SK-N-SH treated with all-trans-retinoic acid at 6 μM for 48 hours (cell line): ENCODE measurements around the gene VPS13C.

ENCODE experiments used
- ATAC-seq: fragments of 200-7000 bp; cut with Tn5 transposase; 3 replicates; pipeline ENCODE4 v1.9.1; 2020; ENCODE audit warnings: mild to moderate bottlenecking, moderate library complexity
- ARNTL ChIP-seq: fragments of 450-650 bp; formaldehyde crosslinking; IDR thresholded peaks from 2 replicates; pipeline ENCODE4 v1.5.0; 2020; ENCODE audit warnings: low read depth, mild to moderate bottlenecking, moderate library complexity, borderline replicate concordance
- BACH2 ChIP-seq: fragments of 250-450 bp; sonication (Bioruptor Pico); IDR thresholded peaks from 2 replicates; pipeline ENCODE4 v1.9.0; 2021; ENCODE audit warnings: mild to moderate bottlenecking, borderline replicate concordance
- ESRRG ChIP-seq: fragments of 250-450 bp; sonication (Bioruptor Pico); IDR thresholded peaks from 2 replicates; pipeline ENCODE4 v1.6.1; 2021; ENCODE audit warnings: mild to moderate bottlenecking
- GLIS3 ChIP-seq: fragments of 250-450 bp; sonication (Bioruptor Pico); IDR thresholded peaks from 2 replicates; pipeline ENCODE4 v1.5.0; 2020; ENCODE audit warnings: mild to moderate bottlenecking, moderate library complexity
- ISL1 ChIP-seq: fragments of 250-450 bp; sonication (Bioruptor Pico); IDR thresholded peaks from 2 replicates; pipeline ENCODE4 v2.1.2; 2022; ENCODE audit warnings: mild to moderate bottlenecking, moderate library complexity
- PPARA ChIP-seq: fragments of 250-450 bp; sonication (Bioruptor Pico); IDR thresholded peaks from 2 replicates; pipeline ENCODE4 v1.5.0; 2020; ENCODE audit warnings: mild to moderate bottlenecking, borderline replicate concordance
- RARB ChIP-seq: fragments of 250-450 bp; sonication (Bioruptor Pico); IDR thresholded peaks from 2 replicates; pipeline ENCODE4 v1.8.0; 2021; ENCODE audit warnings: mild to moderate bottlenecking, moderate library complexity
- SNAI2 ChIP-seq: fragments of 250-450 bp; sonication (Bioruptor Pico); IDR thresholded peaks from 2 replicates; pipeline ENCODE4 v1.5.0; 2020; ENCODE audit warnings: mild to moderate bottlenecking, moderate library complexity
- TCF4 ChIP-seq: fragments of 250-450 bp; sonication (Bioruptor Pico); IDR thresholded peaks from 2 replicates; pipeline ENCODE4 v1.8.0; 2021; ENCODE audit warnings: mild to moderate bottlenecking, moderate library complexity, borderline replicate concordance
- TOX ChIP-seq: fragments of 250-450 bp; sonication (Bioruptor Pico); IDR thresholded peaks from 2 replicates; pipeline ENCODE4 v1.8.0; 2021; ENCODE audit warnings: mild to moderate bottlenecking, moderate library complexity, borderline replicate concordance
- ZC3H10 ChIP-seq: fragments of 250-450 bp; sonication (Bioruptor Pico); IDR thresholded peaks from 2 replicates; pipeline ENCODE4 v1.5.1; 2021; ENCODE audit warnings: mild to moderate bottlenecking, moderate library complexity
- ZFP3 ChIP-seq: fragments of 250-450 bp; sonication (Bioruptor Pico); IDR thresholded peaks from 2 replicates; pipeline ENCODE4 v1.5.0; 2020; ENCODE audit warnings: mild to moderate bottlenecking, moderate library complexity
- ZFP30 ChIP-seq: fragments of 450-650 bp; formaldehyde crosslinking; IDR thresholded peaks from 2 replicates; pipeline ENCODE4 v1.5.0; 2022; ENCODE audit warnings: mild to moderate bottlenecking, moderate library complexity
- ZNF565 ChIP-seq: fragments of 450-650 bp; formaldehyde crosslinking; conservative IDR thresholded peaks from 2 replicates; pipeline ENCODE4 v1.5.0; 2020; ENCODE audit warnings: low read depth, mild to moderate bottlenecking, moderate library complexity
- ZNF70 ChIP-seq: fragments of 450-650 bp; formaldehyde crosslinking; IDR thresholded peaks from 2 replicates; pipeline ENCODE4 v1.5.0; 2020; ENCODE audit warnings: mild to moderate bottlenecking, moderate library complexity
- TF ChIP-seq, protein P1 (sequence below): fragments of 250-450 bp; sonication (Bioruptor Pico); IDR thresholded peaks from 2 replicates; pipeline ENCODE4 v1.8.0; 2021; ENCODE audit warnings: low read depth, mild to moderate bottlenecking, moderate library complexity, borderline replicate concordance
- TF ChIP-seq, protein P2 (sequence below): fragments of 250-450 bp; sonication (Bioruptor Pico); IDR thresholded peaks from 2 replicates; pipeline ENCODE4 v1.8.0; 2020; ENCODE audit warnings: mild to moderate bottlenecking, moderate library complexity, borderline replicate concordance
- TF ChIP-seq, protein P3 (sequence below): fragments of 250-450 bp; sonication (Bioruptor Pico); IDR thresholded peaks from 2 replicates; pipeline ENCODE4 v1.5.0; 2020; ENCODE audit warnings: mild to moderate bottlenecking, moderate library complexity
- TF ChIP-seq, protein P4 (sequence below): fragments of 250-450 bp; sonication (Bioruptor Pico); IDR thresholded peaks from 2 replicates; pipeline ENCODE4 v1.5.1; 2021; ENCODE audit warnings: mild to moderate bottlenecking, moderate library complexity
- TF ChIP-seq, protein P5 (sequence below): fragments of 250-450 bp; sonication (Bioruptor Pico); IDR thresholded peaks from 2 replicates; pipeline ENCODE4 v1.5.1; 2020; ENCODE audit warnings: low read depth, mild to moderate bottlenecking, moderate library complexity

The VPS13C gene

DNA sequence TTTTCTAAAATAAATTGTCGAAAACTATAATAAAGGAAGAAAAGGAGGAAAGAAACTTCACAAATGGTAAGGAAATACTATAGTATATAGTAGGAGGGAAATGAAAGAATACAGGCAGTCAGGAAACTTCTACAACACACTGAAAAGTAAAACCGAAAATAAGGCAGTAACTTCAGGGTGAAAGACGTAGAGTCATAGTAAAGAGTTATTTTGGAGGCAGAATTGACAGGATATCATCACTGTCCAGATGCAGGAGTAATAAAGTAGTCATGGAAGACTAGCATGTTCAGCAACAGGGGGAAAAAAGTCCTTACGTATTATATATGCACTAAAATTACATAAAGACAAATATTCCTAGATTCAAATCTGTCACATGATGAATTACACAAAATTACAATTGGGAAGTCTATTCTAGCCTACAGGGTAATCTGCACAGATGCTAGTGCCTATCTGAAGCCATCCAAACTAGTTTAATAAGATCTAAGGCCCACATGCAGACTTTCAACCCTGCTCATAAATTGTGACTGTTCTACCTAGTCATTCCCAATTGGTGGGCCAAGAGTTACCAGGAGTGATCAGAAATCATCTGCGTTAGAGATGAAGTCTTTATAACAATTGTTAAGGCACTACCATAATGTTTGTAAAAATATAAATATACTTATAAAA is 14.0 kb downstream of the VPS13C start:
- TF ChIP-seq ZC3H10 (CRISPR knock-in tag) (no peak), ISL1 (no peak), SNAI2 (CRISPR knock-in tag) (no peak), PPARA (no peak), TCF4 (no peak), RARB (CRISPR knock-in tag) (no peak), GLIS3 (no peak), ZFP3 (CRISPR knock-in tag) (no peak), ZNF565 (CRISPR knock-in tag) (no peak), ESRRG (CRISPR knock-in tag) (no peak), ZNF70 (no peak), ZFP30 (CRISPR knock-in tag) (no peak)
- TF ChIP-seq, protein P1, sequence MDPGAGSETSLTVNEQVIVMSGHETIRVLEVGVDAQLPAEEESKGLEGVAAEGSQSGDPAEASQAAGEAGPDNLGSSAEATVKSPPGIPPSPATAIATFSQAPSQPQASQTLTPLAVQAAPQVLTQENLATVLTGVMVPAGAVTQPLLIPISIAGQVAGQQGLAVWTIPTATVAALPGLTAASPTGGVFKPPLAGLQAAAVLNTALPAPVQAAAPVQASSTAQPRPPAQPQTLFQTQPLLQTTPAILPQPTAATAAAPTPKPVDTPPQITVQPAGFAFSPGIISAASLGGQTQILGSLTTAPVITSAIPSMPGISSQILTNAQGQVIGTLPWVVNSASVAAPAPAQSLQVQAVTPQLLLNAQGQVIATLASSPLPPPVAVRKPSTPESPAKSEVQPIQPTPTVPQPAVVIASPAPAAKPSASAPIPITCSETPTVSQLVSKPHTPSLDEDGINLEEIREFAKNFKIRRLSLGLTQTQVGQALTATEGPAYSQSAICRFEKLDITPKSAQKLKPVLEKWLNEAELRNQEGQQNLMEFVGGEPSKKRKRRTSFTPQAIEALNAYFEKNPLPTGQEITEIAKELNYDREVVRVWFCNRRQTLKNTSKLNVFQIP, result no peak
- TF ChIP-seq, protein P2, sequence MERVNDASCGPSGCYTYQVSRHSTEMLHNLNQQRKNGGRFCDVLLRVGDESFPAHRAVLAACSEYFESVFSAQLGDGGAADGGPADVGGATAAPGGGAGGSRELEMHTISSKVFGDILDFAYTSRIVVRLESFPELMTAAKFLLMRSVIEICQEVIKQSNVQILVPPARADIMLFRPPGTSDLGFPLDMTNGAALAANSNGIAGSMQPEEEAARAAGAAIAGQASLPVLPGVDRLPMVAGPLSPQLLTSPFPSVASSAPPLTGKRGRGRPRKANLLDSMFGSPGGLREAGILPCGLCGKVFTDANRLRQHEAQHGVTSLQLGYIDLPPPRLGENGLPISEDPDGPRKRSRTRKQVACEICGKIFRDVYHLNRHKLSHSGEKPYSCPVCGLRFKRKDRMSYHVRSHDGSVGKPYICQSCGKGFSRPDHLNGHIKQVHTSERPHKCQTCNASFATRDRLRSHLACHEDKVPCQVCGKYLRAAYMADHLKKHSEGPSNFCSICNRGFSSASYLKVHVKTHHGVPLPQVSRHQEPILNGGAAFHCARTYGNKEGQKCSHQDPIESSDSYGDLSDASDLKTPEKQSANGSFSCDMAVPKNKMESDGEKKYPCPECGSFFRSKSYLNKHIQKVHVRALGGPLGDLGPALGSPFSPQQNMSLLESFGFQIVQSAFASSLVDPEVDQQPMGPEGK (CRISPR knock-in tag), result no peak
- TF ChIP-seq, protein P3, sequence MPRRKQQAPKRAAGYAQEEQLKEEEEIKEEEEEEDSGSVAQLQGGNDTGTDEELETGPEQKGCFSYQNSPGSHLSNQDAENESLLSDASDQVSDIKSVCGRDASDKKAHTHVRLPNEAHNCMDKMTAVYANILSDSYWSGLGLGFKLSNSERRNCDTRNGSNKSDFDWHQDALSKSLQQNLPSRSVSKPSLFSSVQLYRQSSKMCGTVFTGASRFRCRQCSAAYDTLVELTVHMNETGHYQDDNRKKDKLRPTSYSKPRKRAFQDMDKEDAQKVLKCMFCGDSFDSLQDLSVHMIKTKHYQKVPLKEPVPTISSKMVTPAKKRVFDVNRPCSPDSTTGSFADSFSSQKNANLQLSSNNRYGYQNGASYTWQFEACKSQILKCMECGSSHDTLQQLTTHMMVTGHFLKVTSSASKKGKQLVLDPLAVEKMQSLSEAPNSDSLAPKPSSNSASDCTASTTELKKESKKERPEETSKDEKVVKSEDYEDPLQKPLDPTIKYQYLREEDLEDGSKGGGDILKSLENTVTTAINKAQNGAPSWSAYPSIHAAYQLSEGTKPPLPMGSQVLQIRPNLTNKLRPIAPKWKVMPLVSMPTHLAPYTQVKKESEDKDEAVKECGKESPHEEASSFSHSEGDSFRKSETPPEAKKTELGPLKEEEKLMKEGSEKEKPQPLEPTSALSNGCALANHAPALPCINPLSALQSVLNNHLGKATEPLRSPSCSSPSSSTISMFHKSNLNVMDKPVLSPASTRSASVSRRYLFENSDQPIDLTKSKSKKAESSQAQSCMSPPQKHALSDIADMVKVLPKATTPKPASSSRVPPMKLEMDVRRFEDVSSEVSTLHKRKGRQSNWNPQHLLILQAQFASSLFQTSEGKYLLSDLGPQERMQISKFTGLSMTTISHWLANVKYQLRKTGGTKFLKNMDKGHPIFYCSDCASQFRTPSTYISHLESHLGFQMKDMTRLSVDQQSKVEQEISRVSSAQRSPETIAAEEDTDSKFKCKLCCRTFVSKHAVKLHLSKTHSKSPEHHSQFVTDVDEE (CRISPR knock-in tag), result no peak
- TF ChIP-seq, protein P4, sequence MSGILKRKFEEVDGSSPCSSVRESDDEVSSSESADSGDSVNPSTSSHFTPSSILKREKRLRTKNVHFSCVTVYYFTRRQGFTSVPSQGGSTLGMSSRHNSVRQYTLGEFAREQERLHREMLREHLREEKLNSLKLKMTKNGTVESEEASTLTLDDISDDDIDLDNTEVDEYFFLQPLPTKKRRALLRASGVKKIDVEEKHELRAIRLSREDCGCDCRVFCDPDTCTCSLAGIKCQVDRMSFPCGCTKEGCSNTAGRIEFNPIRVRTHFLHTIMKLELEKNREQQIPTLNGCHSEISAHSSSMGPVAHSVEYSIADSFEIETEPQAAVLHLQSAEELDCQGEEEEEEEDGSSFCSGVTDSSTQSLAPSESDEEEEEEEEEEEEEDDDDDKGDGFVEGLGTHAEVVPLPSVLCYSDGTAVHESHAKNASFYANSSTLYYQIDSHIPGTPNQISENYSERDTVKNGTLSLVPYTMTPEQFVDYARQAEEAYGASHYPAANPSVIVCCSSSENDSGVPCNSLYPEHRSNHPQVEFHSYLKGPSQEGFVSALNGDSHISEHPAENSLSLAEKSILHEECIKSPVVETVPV, result no peak
- TF ChIP-seq, all 23 proteins: peak for 0
- ATAC-seq, result no peak

DNA sequence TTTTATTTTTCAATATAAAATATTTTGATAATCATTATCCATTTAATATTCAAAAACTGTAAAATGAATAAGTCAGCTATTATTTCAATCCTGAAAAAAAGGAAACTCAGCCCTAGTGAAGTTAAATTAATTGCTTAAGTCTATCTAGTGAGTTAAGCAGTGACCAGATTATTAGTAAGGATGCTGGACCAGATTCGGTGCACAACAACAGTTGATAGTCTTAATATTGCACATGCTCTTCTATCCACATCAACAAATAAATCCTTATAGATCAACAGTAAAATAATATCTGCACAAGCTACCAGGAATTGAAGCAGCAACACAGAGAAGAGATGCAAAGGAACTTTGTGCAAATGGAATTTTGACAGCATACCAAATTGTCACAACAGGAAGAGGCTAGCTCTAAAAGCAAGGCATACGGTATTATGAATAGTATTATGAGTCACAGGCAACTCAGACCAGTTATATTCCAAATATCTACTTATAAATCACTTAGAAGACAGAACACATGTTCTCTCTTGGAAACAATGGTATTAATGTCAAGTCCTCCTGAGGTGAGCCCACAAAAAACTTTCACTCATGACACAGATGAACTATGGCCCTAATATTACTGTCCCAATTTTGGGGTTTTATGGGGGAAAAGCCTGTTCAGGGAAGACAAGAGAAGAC is 24.9 kb downstream of the VPS13C start:
- TF ChIP-seq TOX (CRISPR knock-in tag) (no peak), ARNTL (CRISPR knock-in tag) (no peak), ISL1 (peak; percentile 55)
- ATAC-seq, result peak; percentile 99

DNA sequence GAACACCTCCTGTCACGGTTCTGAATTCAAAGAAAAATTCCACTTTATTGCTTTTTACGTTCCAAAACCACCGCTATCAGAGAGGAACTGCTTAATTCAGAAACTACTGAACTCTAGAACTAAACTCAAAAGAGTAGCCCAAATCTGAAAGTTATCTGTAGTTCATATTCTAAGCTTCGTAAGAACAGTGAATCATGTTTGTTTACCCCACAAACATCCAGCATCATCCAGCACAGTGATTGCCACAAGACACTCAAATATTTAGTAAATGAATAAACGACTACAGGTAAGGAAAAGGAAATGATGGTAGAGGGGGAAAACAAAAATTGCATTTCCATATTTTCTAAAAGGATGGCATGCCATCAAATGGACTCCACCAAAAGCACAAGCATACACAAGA is 32.3 kb downstream of the VPS13C start:
- ATAC-seq, result no peak

More for the DNA sequence above, 32.3 kb downstream of the VPS13C start:
- TF ChIP-seq, protein P3 (CRISPR knock-in tag), result no peak
- TF ChIP-seq ARNTL (CRISPR knock-in tag) (no peak), GLIS3 (no peak), BACH2 (CRISPR knock-in tag) (no peak), ESRRG (CRISPR knock-in tag) (no peak), ZNF565 (CRISPR knock-in tag) (no peak), PPARA (no peak)
- TF ChIP-seq, protein P1, result no peak
- TF ChIP-seq, protein P5, sequence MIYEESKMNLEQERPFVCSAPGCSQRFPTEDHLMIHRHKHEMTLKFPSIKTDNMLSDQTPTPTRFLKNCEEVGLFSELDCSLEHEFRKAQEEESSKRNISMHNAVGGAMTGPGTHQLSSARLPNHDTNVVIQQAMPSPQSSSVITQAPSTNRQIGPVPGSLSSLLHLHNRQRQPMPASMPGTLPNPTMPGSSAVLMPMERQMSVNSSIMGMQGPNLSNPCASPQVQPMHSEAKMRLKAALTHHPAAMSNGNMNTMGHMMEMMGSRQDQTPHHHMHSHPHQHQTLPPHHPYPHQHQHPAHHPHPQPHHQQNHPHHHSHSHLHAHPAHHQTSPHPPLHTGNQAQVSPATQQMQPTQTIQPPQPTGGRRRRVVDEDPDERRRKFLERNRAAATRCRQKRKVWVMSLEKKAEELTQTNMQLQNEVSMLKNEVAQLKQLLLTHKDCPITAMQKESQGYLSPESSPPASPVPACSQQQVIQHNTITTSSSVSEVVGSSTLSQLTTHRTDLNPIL (CRISPR knock-in tag), result no peak
